ENCODE data around the gene GPSM3. TPM values are rescaled to one million over a fixed set of nuclear protein-coding genes. Genes with fewer than 3 reads are reported as not detected.
A peak's percentile ranks its signal among the peaks of the same experiment; 100 is the strongest.
"Not testable (repeated sequence)": the region's sequence is repeated elsewhere in the genome, so short reads cannot be mapped to it uniquely, and the experiment has no call there.

The GPSM3 gene
- total RNA-seq, 1 donor from 2014 or later: 5.9 TPM

DNA sequence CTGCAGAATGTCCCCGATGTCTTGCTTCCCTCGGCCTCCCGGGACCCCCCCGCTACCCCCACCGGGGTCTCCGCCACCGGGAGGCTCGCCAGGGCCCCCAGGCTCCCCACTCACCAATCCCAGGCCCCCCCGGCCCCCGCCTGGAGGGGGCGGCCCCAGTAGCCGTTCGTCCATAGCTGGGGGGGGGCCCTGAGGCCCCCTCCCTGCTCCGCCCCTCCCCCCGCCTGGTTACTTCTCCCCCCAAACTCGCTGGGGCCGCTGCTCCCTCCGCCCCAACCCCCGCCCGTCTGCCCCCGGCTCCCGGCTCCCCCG lies 2.7 kb downstream of the GPSM3 start:
- ATAC-seq (peak; percentile 4), DNase-seq (peak; percentile 64)
- intact Hi-C loops (cut with micrococcal nuclease): no loop called here

- no peak for DNase-seq
- intact Hi-C loops (cut with micrococcal nuclease): no loop called here
- peak; percentile 2 for ATAC-seq
Observed at GRCh38 chr6:32189069-32189741, 3.2 kb downstream of the GPSM3 start.

- intact Hi-C loops (cut with micrococcal nuclease): no loop called here
- DNase-seq (no peak), ATAC-seq (no peak)
Observed at GRCh38 chr6:32188381-32189068, 3.9 kb downstream of the GPSM3 start.

GRCh38 chr6:32187725-32188380 lies 4.6 kb downstream of the GPSM3 start:
- intact Hi-C loops (cut with micrococcal nuclease); ATAC-seq; DNase-seq: not testable (repeated sequence)

- no peak for DNase-seq
- intact Hi-C loops (cut with micrococcal nuclease): no loop called here
- no peak for ATAC-seq
Observed at GRCh38 chr6:32187009-32187709, 5.3 kb downstream of the GPSM3 start.

DNA sequence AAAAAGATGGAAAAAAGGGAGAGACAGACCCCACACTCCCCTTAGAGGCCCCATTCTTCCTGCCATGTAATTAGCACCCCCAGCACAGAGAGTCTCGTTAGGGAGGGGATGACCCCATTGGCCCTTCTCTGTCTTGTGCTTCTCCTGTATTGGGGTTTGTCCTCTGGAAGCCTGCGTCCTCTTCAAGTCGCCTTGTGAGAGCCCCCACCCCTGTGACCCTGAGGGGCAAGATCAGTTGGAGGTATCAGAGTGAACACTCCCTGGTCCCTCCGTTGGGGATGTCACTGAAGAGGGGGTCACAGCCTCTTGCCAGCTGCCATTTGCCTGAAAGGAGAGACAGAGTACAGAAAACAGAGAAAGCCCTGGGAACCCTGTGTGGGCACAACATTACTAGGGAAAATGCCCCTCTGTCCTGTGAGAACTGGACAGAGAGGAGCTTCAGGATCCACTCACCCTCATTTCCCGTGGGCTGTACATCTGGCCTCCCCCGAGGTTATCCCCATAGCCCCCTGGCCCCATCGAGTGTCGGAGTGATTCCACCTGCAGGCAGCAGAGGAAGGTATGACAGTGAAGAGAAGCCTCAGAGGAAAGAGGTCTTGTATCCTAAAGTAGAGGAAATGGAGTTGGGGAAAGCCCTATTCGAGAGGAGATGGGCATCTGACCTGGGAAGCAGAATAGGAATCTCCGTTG lies 6.1 kb downstream of the GPSM3 start:
- DNase-seq; intact Hi-C loops (cut with micrococcal nuclease); ATAC-seq: not testable (repeated sequence)

DNA sequence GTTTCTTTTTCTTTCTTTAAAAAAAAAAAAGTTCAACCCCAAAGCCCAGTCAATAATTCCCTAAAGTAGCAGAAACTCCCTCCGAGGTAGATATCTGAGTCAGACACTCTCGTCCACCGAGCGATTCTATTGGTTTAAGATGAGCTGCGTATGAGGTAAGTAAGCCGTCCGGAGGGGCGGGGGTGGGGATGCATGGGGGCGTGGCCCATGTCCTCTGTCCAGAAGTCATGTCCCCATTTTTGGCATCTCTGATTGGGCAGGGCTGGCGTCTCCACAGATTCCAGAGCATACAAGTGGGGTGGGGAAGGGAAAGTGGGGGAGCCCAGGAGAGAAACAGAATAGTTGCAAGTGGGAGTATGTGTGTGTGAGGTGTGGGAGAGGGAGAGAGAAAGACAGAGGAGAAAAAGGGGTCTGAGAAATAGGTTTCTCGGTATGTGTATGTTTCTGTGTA lies 6.7 kb downstream of the GPSM3 start:
- DNase-seq (peak; percentile 88), ATAC-seq (peak; percentile 67)
- intact Hi-C loops (cut with micrococcal nuclease): not testable (repeated sequence)

DNA sequence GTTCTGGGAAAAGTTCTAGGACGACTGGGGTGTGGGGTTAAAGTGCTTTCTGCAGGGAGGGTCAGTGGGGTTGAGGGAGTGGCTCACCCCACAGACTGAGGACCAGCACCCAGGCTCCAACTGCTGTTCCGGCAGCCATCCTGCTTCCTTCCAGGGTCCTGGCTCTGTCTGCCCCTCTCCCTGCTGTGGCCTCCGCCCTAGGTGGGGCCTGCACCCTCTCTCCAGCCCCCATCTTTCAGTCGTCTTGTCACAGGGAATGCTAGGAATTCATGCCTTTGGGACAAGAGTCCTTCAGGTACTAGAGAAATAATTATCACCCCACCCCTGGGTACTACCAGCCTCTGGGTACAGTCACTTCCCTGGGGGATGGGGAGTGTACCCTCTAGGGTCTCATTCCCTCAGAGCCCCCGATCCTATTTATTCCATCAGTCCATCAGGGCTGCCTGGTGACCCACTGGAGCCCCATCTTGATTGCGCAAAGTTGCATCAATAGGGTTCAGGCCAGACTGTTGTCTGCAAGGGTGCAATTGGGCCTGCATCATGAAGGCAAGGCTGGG lies 8.3 kb downstream of the GPSM3 start, which contains the start of gene AGER:
AGER (minus strand) TSS at position 170 of the 557 bp plus-strand sequence; CDS start at position 139, 31 bp downstream.
- ATAC-seq (no peak), DNase-seq (no peak)
- intact Hi-C loops (cut with micrococcal nuclease): no loop called here

DNA sequence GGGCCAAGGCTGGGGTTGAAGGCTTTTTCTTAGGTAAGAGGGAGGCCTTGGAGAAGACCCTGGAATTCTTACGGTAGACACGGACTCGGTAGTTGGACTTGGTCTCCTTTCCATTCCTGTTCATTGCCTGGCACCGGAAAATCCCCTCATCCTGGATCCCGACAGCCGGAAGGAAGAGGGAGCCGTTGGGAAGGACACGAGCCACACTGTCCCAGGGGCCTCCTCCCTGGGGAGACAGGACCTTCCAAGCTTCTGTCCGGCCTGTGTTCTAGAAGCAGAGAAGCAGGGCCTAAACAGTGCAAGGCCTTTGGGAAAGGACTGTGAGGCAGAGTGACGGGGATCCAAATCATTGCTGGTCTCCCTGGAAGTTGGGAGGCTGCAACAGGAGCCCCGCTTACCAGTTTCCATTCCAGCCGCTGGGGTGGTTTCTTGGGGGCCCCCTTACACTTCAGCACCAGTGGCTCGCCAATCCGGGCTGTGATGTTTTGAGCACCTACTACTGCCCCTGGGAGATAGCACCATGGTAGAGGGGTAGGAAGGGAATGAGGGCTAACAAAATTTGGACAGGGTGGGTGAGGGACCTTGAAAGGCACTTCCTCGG lies 8.9 kb downstream of the GPSM3 start:
- DNase-seq: peak; percentile 47
- no peak for ATAC-seq
- intact Hi-C loops (cut with micrococcal nuclease): no loop called here

- ATAC-seq (no peak), DNase-seq (no peak)
- intact Hi-C loops (cut with micrococcal nuclease): no loop called here
Observed at GRCh38 chr6:32183030-32183429, 9.4 kb downstream of the GPSM3 start.

GRCh38 chr6:32182555-32182981 lies 9.9 kb downstream of the GPSM3 start:
- intact Hi-C loops (cut with micrococcal nuclease): no loop called here
- DNase-seq (no peak), ATAC-seq (no peak)

DNA sequence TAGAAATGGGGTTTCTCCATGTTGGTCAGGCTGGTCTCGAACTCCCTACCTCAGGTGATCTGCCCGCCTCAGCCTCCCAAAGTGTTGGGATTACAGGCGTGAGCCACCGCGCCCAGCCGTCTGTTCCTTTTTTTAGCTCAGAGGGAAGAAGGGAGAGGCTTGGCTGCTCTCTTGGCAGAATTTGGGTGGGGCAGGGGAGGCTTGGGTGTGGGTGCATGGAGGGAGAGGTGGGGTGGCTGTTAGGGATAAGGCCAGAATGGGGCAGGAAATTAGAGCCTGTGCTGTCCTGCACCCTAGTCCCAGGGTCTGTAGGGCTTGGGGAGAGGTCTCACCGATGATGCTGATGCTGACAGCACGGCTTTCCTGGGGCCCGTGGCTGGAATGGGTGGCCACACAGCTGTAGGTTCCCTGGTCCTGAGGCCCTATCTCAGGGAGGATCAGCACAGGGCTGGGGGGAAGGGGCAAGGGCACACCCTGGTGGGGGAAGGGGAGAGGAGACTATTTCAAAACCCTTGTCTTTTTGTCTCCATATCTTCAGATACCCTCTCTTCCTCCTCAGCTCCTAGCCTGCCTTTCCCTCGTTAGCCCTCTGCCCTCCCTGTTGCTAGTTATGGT lies 10.4 kb downstream of the GPSM3 start:
- intact Hi-C loops (cut with micrococcal nuclease): no loop called here
- ATAC-seq (no peak), DNase-seq (no peak)

DNA sequence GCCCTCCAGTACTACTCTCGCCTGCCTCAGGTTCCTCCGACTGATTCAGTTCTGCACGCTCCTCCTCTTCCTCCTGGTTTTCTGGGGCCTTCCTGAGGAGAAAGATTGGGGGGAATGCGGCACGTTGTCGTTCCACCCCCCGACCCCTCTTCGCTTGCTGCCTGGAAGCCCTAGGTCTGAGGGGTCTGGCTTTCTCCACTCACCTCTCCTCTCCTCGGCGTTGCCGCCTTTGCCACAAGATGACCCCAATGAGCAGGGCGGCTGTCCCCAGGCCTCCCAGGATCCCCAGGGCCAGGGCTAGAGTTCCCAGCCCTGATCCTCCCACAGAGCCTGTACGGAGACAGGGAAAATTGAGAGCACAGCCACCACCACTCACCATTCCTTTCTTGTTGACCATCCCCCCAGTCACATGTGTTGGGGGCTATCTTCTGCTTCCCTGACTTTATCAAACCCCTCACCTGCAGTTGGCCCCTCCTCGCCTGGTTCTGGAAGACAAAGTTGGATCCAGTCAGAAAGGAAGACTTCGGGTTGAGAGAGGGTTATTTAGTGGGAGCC lies 11.2 kb downstream of the GPSM3 start:
- intact Hi-C loops (cut with micrococcal nuclease): no loop called here
- ATAC-seq (no peak), DNase-seq (no peak)

- DNase-seq (no peak), ATAC-seq (no peak)
- intact Hi-C loops (cut with micrococcal nuclease): loop anchor here (10.0 kb wide), 1 partner anchor 55 kb away; the partner anchor contains the start of gene ATF6B
Observed at GRCh38 chr6:32179766-32180405, 12.6 kb downstream of the GPSM3 start.

GRCh38 chr6:32178547-32179440 lies 13.6 kb downstream of the GPSM3 start:
- DNase-seq (no peak), ATAC-seq (no peak)
- intact Hi-C loops (cut with micrococcal nuclease): loop anchor here (10.0 kb wide), 1 partner anchor 54 kb away; the partner anchor contains the start of gene ATF6B
